Panc1 (cell line): ENCODE results near the gene RPS6KA3. TPM values are rescaled to one million over a fixed set of nuclear protein-coding genes. Genes with fewer than 3 reads are reported as not detected.

Experiments used
- ATAC-seq: fragments of 200-7000 bp; cut with Tn5 transposase; 2 replicates; pipeline ENCODE4 v1.9.1; 2020; ENCODE audit warnings: mild to moderate bottlenecking, moderate library complexity
- BruUV-seq: library from RNA; stranded (reverse); fragments of 400-500 nt; replicated peaks from 2 replicates; lab custom pipeline; 2021; lab: Mats Ljungman, UMichigan
- CTCF ChIA-PET: fragments of 300-600 bp; sonication (Branson Sonifier 250); formaldehyde crosslinking; loops from one replicate; lab custom pipeline; 2022; ENCODE audit warnings: antibody characterized with exemption; lab: Charles Lee
- POLR2A ChIA-PET: fragments of 300-600 bp; sonication (Branson Sonifier 250); formaldehyde crosslinking; loops from one replicate; lab custom pipeline; 2022; ENCODE audit warnings: antibody characterized with exemption; lab: Charles Lee
- DNase-seq: peaks from one replicate; pipeline ENCODE4 v3.0.0-alpha.2; 2010; ENCODE audit warnings: low read depth, low spot score
- H3K27ac ChIP-seq: 2 replicates; pipeline ENCODE4 v1.5.1; 2011; ENCODE audit warnings: mild to moderate bottlenecking, low read length, inconsistent platforms
- H3K27me3 ChIP-seq: fragments of 200-500 bp; sonication (Bioruptor generic); 2 replicates; pipeline ENCODE4 v1.6.0; 2014; ENCODE audit warnings: low read length, inconsistent platforms; ENCODE audit not compliant: control insufficient read depth, insufficient read depth
- H3K36me3 ChIP-seq: fragments of 200-500 bp; sonication (Bioruptor generic); 2 replicates; pipeline ENCODE4 v1.5.1; 2014; ENCODE audit warnings: inconsistent platforms, mild to moderate bottlenecking, low read length, moderate library complexity; ENCODE audit not compliant: control insufficient read depth, insufficient read depth
- H3K4me1 ChIP-seq: 2 replicates; pipeline ENCODE4 v1.5.1; 2011; ENCODE audit warnings: inconsistent platforms, mild to moderate bottlenecking, low read length, moderate library complexity; ENCODE audit not compliant: control insufficient read depth, insufficient read depth
- H3K4me3 ChIP-seq, 2 experiments: 2 replicates each; pipeline ENCODE4 v1.5.1; 2011 to 2012; ENCODE audit warnings: low read depth in 2 of 2, low read length in 2 of 2, mild to moderate bottlenecking in 2 of 2, inconsistent platforms in 1 of 2, moderate library complexity in 1 of 2
- H3K9me3 ChIP-seq: fragments of 200-500 bp; sonication (Bioruptor generic); 2 replicates; pipeline ENCODE4 v1.5.1; 2014; ENCODE audit warnings: low read depth, mild to moderate bottlenecking, inconsistent platforms, low read length, moderate library complexity; ENCODE audit not compliant: control insufficient read depth, insufficient read depth
- POLR2AphosphoS5 ChIP-seq: IDR thresholded peaks from 2 replicates; pipeline ENCODE4 v1.6.1; 2012; ENCODE audit warnings: mild to moderate bottlenecking, low read depth, low read length, moderate library complexity
- REST ChIP-seq, 2 experiments: IDR thresholded peaks; 2 replicates each; pipeline ENCODE4 v1.6.1; 2011 to 2012; ENCODE audit warnings: low read depth in 2 of 2, control low read depth in 1 of 2, low read length in 1 of 2, mild to moderate bottlenecking in 1 of 2, moderate library complexity in 1 of 2; ENCODE audit not compliant: insufficient read depth in 1 of 2
- SIN3A ChIP-seq: IDR thresholded peaks from 2 replicates; pipeline ENCODE4 v1.6.1; 2012; ENCODE audit warnings: low read depth, mild to moderate bottlenecking, low read length, moderate library complexity, borderline replicate concordance; ENCODE audit not compliant: insufficient read depth
- TCF7L2 ChIP-seq: IDR thresholded peaks from 2 replicates; pipeline ENCODE4 v1.6.1; 2011; ENCODE audit warnings: mild to moderate bottlenecking, low read depth, low read length, inconsistent platforms
- in situ Hi-C: cut with HindIII; loops from 2 replicates; pipeline ENCODE4 v1.10.0; 2016; ENCODE audit warnings: low sequenced_read_pairs, low pct_unique_long_range_greater_than_20kb
- intact Hi-C: fragments of 100-400 bp; cut with micrococcal nuclease; formaldehyde crosslinking; loops from one replicate; pipeline ENCODE4 v1.10.0; 2022; ENCODE audit not compliant: unreplicated experiment
- total RNA-seq: library from RNA; stranded (reverse); gene quantifications from one replicate; pipeline ENCODE4 v1.2.1, GENCODE V29; 2021; ENCODE audit not compliant: unreplicated experiment
- TF ChIP-seq, protein P1 (sequence below): fragments of 450-650 bp; IDR thresholded peaks from 2 replicates; pipeline ENCODE4 v1.5.1; 2017; ENCODE audit warnings: mild to moderate bottlenecking

RPS6KA3 gene
- total RNA-seq, 1 experiment from 2014 or later: 40.5 TPM

- TF ChIP-seq POLR2AphosphoS5 (no peak), REST (IDR thresholded peaks at IDR 0.05; ENCODE audit: insufficient read depth in 1 of 2, low read depth in 2 of 2, low read length in 1 of 2) (no peak), SIN3A (no peak), TCF7L2 (no peak)
- TF ChIP-seq, protein P1, sequence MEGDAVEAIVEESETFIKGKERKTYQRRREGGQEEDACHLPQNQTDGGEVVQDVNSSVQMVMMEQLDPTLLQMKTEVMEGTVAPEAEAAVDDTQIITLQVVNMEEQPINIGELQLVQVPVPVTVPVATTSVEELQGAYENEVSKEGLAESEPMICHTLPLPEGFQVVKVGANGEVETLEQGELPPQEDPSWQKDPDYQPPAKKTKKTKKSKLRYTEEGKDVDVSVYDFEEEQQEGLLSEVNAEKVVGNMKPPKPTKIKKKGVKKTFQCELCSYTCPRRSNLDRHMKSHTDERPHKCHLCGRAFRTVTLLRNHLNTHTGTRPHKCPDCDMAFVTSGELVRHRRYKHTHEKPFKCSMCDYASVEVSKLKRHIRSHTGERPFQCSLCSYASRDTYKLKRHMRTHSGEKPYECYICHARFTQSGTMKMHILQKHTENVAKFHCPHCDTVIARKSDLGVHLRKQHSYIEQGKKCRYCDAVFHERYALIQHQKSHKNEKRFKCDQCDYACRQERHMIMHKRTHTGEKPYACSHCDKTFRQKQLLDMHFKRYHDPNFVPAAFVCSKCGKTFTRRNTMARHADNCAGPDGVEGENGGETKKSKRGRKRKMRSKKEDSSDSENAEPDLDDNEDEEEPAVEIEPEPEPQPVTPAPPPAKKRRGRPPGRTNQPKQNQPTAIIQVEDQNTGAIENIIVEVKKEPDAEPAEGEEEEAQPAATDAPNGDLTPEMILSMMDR: no peak
- ChIA-PET POLR2A (no interaction called here), CTCF (no interaction called here)
- in situ Hi-C loops (no loop called here), intact Hi-C loops (no loop called here)
- no peak for ATAC-seq
- no peak overlapping the region for H3K4me3 ChIP-seq
- H3K27ac ChIP-seq: no peak overlapping the region
- BruUV-seq: no TSS peak
- H3K27me3 ChIP-seq: no peaks in the 10 kb centered on the region
- DNase-seq: no peak
- no peaks in the 10 kb centered on the region for H3K9me3 ChIP-seq
- peaks cover 3% of the 10 kb centered on the region for H3K36me3 ChIP-seq
- no peaks in the 10 kb centered on the region for H3K4me1 ChIP-seq
Measured at GRCh38 chrX:20173856-20174255, 92.9 kb downstream of the RPS6KA3 start.

DNA sequence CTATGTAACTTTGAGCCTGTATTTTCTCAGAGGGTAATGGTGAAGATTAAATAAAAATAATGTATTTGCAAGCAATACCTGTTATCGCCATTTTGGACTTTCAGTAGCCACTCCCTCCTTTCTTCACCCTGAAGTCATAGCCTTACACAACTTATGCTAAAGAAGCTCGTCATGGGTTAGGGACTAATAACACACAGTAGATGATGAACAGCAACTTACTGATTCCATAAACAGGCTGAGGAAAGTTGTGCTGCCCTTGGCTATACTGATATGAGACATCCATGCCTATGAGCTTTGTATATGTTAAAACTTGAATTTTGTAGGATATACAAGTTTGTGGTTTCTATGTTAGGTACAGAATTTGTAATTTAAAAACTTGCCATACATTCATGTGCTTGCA lies 93.4 kb downstream of the RPS6KA3 start:
- Histone ChIP-seq H3K4me3 (no peak overlapping the region), H3K4me1 (no peaks in the 10 kb centered on the region), H3K27ac (no peak overlapping the region), H3K36me3 (peaks cover 3% of the 10 kb centered on the region), H3K27me3 (no peaks in the 10 kb centered on the region), H3K9me3 (no peaks in the 10 kb centered on the region)
- CTCF ChIA-PET: no interaction called here
- TF ChIP-seq POLR2AphosphoS5 (no peak), SIN3A (no peak), TCF7L2 (no peak), REST (IDR thresholded peaks at IDR 0.05; ENCODE audit: insufficient read depth in 1 of 2, low read depth in 2 of 2, low read length in 1 of 2) (no peak)
- TF ChIP-seq, protein P1: no peak
- intact Hi-C loops (no loop called here), in situ Hi-C loops (no loop called here)
- no peak for DNase-seq
- POLR2A ChIA-PET: no interaction called here
- no peak for ATAC-seq
- no TSS peak for BruUV-seq
